HTR-8/SVneo (cell line): ENCODE results near the gene ARFGEF3.
"Not testable (repeated sequence)": the region's sequence is repeated elsewhere in the genome, so short reads cannot be mapped to it uniquely, and the experiment has no call there.

Experiments used
- DNase-seq: peaks from one replicate; pipeline ENCODE4 v3.0.0; 2011; ENCODE audit warnings: low spot score, mixed read lengths; ENCODE audit not compliant: insufficient read length
- FAIRE-seq: peaks from 2 replicates; lab custom pipeline; 2011; peaks lifted over from hg19 to GRCh38; lab: Jason Lieb, UNC

The ARFGEF3 gene

GRCh38 chr6:138206862-138207261 lies 45.1 kb downstream of the ARFGEF3 start:
- FAIRE-seq: no peak
- no peak for DNase-seq

- no peak for DNase-seq
- no peak for FAIRE-seq
Measured at GRCh38 chr6:138211048-138211581, 49.4 kb downstream of the ARFGEF3 start.

GRCh38 chr6:138211601-138212000 lies 49.9 kb downstream of the ARFGEF3 start:
- DNase-seq: no peak
- FAIRE-seq: no peak

- not testable (repeated sequence) for DNase-seq, FAIRE-seq
Measured at GRCh38 chr6:138212530-138212929, 50.8 kb downstream of the ARFGEF3 start.

GRCh38 chr6:138215093-138215782 lies 53.5 kb downstream of the ARFGEF3 start:
- no peak for DNase-seq
- no peak for FAIRE-seq

GRCh38 chr6:138218449-138218848 lies 56.7 kb downstream of the ARFGEF3 start, which contains the start of gene PBOV1:
Gene PBOV1, minus strand, starts transcription at chr6:138218491. Its CDS starts 96 bp downstream, at chr6:138218395.
- FAIRE-seq (no peak), DNase-seq (no peak)

GRCh38 chr6:138219398-138219797 lies 57.7 kb downstream of the ARFGEF3 start:
- FAIRE-seq (no peak), DNase-seq (no peak)

- no peak for FAIRE-seq
- no peak for DNase-seq
Measured at GRCh38 chr6:138219901-138220300, 58.2 kb downstream of the ARFGEF3 start.

GRCh38 chr6:138222901-138223546 lies 61.3 kb downstream of the ARFGEF3 start:
- FAIRE-seq (no peak), DNase-seq (no peak)

- FAIRE-seq: no peak
- DNase-seq: no peak
Measured at GRCh38 chr6:138225953-138226352, 64.2 kb downstream of the ARFGEF3 start.

- no peak for DNase-seq
Measured at GRCh38 chr6:138226700-138227315, 65.1 kb downstream of the ARFGEF3 start.

GRCh38 chr6:138227316-138227781 lies 65.6 kb downstream of the ARFGEF3 start:
- FAIRE-seq (no peak), DNase-seq (no peak)

More at GRCh38 chr6:138226700-138227315, 65.1 kb downstream of the ARFGEF3 start:
- no peak for FAIRE-seq

GRCh38 chr6:138229072-138229471 lies 67.3 kb downstream of the ARFGEF3 start:
- no peak for FAIRE-seq
- DNase-seq: no peak

GRCh38 chr6:138229663-138230179 lies 68.0 kb downstream of the ARFGEF3 start:
- no peak for DNase-seq
- no peak for FAIRE-seq

- DNase-seq (no peak), FAIRE-seq (no peak)
Measured at GRCh38 chr6:138230221-138230620, 68.5 kb downstream of the ARFGEF3 start.

GRCh38 chr6:138230759-138231380 lies 69.1 kb downstream of the ARFGEF3 start:
- FAIRE-seq (no peak), DNase-seq (no peak)

- FAIRE-seq (no peak), DNase-seq (no peak)
Measured at GRCh38 chr6:138231381-138231886, 69.7 kb downstream of the ARFGEF3 start.

GRCh38 chr6:138234363-138234762 lies 72.6 kb downstream of the ARFGEF3 start:
- DNase-seq: no peak
- FAIRE-seq: no peak

- DNase-seq (no peak), FAIRE-seq (no peak)
Measured at GRCh38 chr6:138235205-138235604, 73.5 kb downstream of the ARFGEF3 start.

- FAIRE-seq (no peak), DNase-seq (no peak)
Measured at GRCh38 chr6:138235693-138236092, 74.0 kb downstream of the ARFGEF3 start.
